ENCODE results near the gene ALG3. TPM values are rescaled to one million over a fixed set of nuclear protein-coding genes. Genes with fewer than 3 reads are reported as not detected.
A peak's percentile ranks its signal among the peaks of the same experiment; 100 is the strongest.
"Not testable (repeated sequence)": the region's sequence is repeated elsewhere in the genome, so short reads cannot be mapped to it uniquely, and the experiment has no call there.

ALG3 gene
- total RNA-seq, 2 donors from 2014 or later: 33.4 to 49.9 TPM

- Mint-ChIP-seq H3K27me3 (peaks cover 32% of the 10 kb centered on the region), H3K9me3 (no peaks in the 10 kb centered on the region), H3K4me3 (no peak overlapping the region), H3K27ac (no peak overlapping the region), H3K4me1 (peaks cover 6% of the 10 kb centered on the region), H3K36me3 (ENCODE audit: low read depth) (no peaks in the 10 kb centered on the region)
- ATAC-seq (replicated peaks): no peak
Measured at GRCh38 chr3:184272269-184272668, 23.5 kb upstream of the ALG3 start.

DNA sequence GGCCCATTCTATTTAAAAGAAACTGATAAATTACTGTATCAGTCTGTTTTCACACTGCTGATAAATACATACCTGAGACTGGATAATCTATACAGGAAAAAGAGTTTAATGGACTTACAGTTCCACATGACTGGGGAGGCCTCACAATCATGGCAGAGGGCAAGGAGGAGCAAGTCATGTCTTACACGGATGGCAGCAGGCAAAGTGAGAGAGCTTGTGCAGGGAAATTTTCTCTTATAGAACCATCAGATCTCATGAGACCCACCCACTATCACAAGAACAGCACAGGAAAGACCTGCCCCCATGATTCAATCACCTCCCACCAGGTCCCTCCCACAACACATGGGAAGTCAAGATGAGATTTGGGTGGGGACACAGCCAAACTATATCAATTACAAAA is 18.5 kb upstream of the ALG3 start:
- ATAC-seq (replicated peaks); H3K4me3 Mint-ChIP-seq; H3K27ac Mint-ChIP-seq; H3K4me1 Mint-ChIP-seq; H3K9me3 Mint-ChIP-seq; H3K36me3 Mint-ChIP-seq (ENCODE audit: low read depth): not testable (repeated sequence)
- peaks cover 16% of the 10 kb centered on the region for H3K27me3 Mint-ChIP-seq

DNA sequence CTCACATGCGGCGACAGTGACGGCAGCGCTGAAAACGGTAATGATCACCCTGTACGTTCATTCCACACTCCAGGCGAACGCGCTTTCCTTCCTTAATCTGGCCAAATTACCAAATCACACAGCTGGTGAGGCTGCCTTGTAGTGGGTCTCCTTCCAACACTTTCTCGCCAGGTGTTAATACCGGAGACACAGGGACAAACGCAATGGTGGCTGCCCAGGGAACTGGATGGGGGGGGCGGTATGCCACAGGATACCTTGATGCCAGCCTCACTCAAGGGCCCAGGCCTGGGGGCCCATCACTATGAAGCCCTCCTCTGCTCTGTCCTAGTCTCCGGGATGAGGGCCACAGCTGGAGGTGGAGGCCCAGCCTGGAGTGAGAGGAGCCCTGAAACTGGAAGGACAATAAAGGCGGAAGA is 14.0 kb upstream of the ALG3 start:
- H3K36me3 Mint-ChIP-seq (ENCODE audit: low read depth): peaks cover 18% of the 10 kb centered on the region
- peak overlapping the region; percentile 98 for H3K4me3 Mint-ChIP-seq
- H3K9me3 Mint-ChIP-seq: no peaks in the 10 kb centered on the region
- no peak for ATAC-seq (replicated peaks)
- peaks cover 14% of the 10 kb centered on the region for H3K4me1 Mint-ChIP-seq
- peak overlapping the region; percentile 85 for H3K27ac Mint-ChIP-seq
- peaks cover 21% of the 10 kb centered on the region for H3K27me3 Mint-ChIP-seq

DNA sequence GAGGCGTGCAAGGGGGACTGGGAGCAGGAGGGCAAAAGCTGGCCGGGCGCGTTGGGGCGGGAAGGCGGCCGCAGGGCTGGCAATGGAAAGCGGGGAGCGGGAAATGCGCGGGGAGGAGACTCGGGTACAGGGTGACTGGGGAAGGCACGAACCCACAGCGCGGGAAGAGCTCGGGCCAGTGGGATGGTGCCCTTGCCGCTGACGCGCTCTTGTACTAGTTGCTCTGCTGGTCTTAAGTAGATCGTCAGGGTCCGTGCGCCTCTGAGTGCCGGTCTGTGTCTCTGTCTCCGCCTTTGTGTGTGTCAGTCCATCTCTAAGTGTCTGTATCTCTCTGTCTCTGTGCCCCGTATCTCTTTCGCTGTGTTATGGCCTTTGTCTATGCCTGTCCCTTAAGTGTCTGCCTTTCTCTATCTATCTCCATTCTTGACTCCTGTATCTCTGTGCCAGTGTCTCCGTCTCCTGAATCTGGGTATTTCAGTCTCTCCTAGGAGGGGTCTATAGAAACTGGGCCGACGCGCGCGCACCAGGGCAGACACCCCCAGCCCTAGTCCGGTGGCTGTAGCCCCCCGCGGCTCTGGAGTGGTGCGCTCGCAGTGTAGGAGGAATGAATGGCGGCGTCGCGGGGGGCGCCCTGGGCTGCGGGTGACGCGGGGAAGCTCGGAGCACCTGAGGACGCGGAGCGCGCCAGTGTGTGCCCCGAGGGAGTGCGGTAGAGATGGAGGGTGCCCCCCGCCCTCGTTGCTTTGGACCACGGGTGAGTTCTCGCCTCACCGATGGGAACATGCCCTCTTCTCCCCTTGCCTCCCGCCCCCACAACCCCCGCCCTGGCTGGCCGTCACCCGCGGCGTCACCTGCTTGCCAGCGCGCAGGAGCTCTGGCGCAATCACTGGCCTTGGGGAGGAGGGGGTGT is 13.3 kb upstream of the ALG3 start:
- Mint-ChIP-seq H3K9me3 (no peaks in the 10 kb centered on the region), H3K27ac (peak overlapping the region; percentile 85), H3K36me3 (ENCODE audit: low read depth) (peaks cover 18% of the 10 kb centered on the region), H3K4me3 (peak overlapping the region; percentile 98), H3K4me1 (peaks cover 14% of the 10 kb centered on the region), H3K27me3 (peaks cover 15% of the 10 kb centered on the region)
- ATAC-seq (replicated peaks): peak; percentile 57

- peaks cover 18% of the 10 kb centered on the region for H3K36me3 Mint-ChIP-seq (ENCODE audit: low read depth)
- H3K4me1 Mint-ChIP-seq: peaks cover 14% of the 10 kb centered on the region
- H3K4me3 Mint-ChIP-seq: peak within 1 kb of the TSS; percentile 98
- no peaks in the 10 kb centered on the region for H3K9me3 Mint-ChIP-seq
- H3K27ac Mint-ChIP-seq: peak within 1 kb of the TSS; percentile 85
- peaks cover 13% of the 10 kb centered on the region for H3K27me3 Mint-ChIP-seq
- ATAC-seq (replicated peaks): peak; percentile 74
Measured at GRCh38 chr3:184261270-184261853, 12.6 kb upstream of the ALG3 start, which contains the start of gene CAMK2N2. TSS of gene CAMK2N2 (minus strand) at chr3:184261553. CDS start at chr3:184261285, 268 bp downstream.

DNA sequence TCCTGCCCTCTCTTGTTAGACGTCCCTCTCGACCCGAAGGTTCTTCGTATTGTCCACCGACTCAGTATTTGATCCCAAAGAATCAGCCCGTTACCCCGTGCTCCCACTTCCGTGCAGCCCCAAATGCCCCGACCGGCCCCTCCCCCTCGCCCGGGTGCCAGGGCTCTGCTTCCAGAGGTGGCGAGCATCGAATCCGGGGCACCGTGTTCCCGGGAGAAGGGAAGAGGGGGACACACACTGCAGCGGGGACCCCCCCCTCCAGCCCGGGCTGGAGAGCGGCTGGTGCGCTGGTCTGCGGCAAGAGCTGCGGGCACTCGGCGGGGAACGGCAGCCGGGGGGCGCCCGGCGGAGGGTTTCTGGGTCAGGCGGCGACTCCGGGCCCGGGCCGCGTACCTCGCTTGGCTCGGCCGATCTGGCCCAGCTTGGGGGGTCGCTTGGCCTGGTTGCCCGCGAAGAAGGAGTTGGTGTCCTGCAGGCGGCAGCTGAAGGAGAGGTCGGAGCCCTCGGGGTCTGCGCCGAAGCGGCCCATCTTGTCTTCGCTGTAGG is 12.0 kb upstream of the ALG3 start:
- H3K27me3 Mint-ChIP-seq: peaks cover 13% of the 10 kb centered on the region
- H3K36me3 Mint-ChIP-seq (ENCODE audit: low read depth): peaks cover 21% of the 10 kb centered on the region
- peak overlapping the region; percentile 98 for H3K4me3 Mint-ChIP-seq
- H3K4me1 Mint-ChIP-seq: peaks cover 15% of the 10 kb centered on the region
- peak overlapping the region; percentile 42 for H3K27ac Mint-ChIP-seq
- H3K9me3 Mint-ChIP-seq: no peaks in the 10 kb centered on the region
- no peak for ATAC-seq (replicated peaks)

DNA sequence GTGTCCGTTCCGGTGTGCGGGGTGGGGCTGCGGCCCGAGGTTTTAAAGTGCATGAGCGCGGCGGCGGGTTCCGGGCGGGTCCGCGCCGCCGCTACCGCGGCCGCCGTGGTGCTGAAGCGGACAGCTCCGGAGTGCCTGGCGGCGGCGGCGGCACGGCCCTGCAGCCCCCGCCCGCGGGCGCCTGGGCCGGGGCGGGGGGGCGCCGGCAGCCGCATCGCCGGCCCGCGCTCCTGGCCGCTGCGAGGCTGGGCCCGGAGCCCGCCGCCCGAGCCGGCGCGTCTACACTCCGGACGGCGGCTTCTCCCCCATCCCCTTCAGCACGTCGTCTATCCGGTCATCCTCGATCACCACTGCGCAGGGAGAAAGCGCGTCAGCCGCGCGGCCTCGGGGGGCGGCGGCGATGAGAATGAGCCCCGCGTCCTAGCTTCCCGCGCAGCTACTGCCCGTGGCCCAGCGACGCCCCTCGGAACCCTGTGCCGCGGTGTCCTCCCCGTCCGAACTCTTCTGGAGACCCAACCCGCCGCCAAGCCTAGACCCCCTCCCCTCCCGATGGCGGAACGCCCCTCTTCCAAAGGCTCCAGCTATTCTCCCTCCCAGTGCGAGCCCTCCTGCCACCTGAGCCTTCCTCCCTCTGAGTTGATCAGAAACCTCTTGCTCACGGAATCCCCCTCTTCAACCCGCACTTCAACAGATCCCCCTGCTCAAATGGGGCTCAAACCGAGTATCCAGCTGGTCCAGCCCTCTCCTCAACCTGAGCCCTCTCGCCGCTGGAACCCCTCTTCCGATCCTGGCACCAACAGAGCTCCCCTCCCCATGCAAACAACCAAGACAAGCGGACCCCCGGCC is 11.3 kb upstream of the ALG3 start:
- H3K4me1 Mint-ChIP-seq: peaks cover 20% of the 10 kb centered on the region
- ATAC-seq (replicated peaks): no peak
- H3K27me3 Mint-ChIP-seq: peaks cover 13% of the 10 kb centered on the region
- H3K4me3 Mint-ChIP-seq: peak overlapping the region; percentile 98
- H3K9me3 Mint-ChIP-seq: no peaks in the 10 kb centered on the region
- H3K36me3 Mint-ChIP-seq (ENCODE audit: low read depth): peaks cover 25% of the 10 kb centered on the region
- H3K27ac Mint-ChIP-seq: peak overlapping the region; percentile 42

DNA sequence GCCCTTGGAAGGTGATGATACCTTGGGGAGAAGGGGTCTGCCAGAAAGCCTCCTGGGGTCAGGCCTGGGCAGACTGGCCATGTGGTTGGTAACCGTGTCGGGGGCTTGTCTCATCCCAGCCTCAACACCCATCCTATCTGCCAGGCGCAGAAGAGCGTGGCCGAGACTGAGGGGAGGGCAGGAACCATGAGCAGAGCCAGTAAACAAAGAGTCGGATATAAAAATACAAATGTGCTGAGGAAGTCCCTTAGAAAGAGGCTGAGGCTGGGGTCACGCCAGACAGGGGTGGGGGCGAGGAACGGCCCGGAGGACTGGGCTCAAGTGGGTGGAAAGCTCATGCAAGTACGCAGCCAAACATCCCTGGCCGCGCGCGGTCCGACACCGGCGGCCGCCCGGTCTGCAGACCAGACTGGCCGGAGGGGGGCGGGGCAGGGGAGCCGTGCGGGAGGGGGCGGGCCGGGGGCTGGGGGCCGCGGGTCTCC is 10.7 kb upstream of the ALG3 start:
- no peak for ATAC-seq (replicated peaks)
- peaks cover 20% of the 10 kb centered on the region for H3K4me1 Mint-ChIP-seq
- peaks cover 13% of the 10 kb centered on the region for H3K27me3 Mint-ChIP-seq
- peaks cover 25% of the 10 kb centered on the region for H3K36me3 Mint-ChIP-seq (ENCODE audit: low read depth)
- H3K27ac Mint-ChIP-seq: no peak overlapping the region
- peak overlapping the region; percentile 54 for H3K4me3 Mint-ChIP-seq
- no peaks in the 10 kb centered on the region for H3K9me3 Mint-ChIP-seq

- Mint-ChIP-seq H3K27me3 (peaks cover 13% of the 10 kb centered on the region), H3K27ac (no peak overlapping the region), H3K4me1 (peaks cover 20% of the 10 kb centered on the region), H3K9me3 (no peaks in the 10 kb centered on the region), H3K36me3 (ENCODE audit: low read depth) (peaks cover 25% of the 10 kb centered on the region), H3K4me3 (peak overlapping the region; percentile 54)
- ATAC-seq (replicated peaks): no peak
Measured at GRCh38 chr3:184258926-184259325, 10.2 kb upstream of the ALG3 start.

- no peak overlapping the region for H3K4me3 Mint-ChIP-seq
- H3K27me3 Mint-ChIP-seq: peaks cover 10% of the 10 kb centered on the region
- no peak for ATAC-seq (replicated peaks)
- H3K4me1 Mint-ChIP-seq: peaks cover 19% of the 10 kb centered on the region
- peaks cover 24% of the 10 kb centered on the region for H3K36me3 Mint-ChIP-seq (ENCODE audit: low read depth)
- no peaks in the 10 kb centered on the region for H3K9me3 Mint-ChIP-seq
- no peak overlapping the region for H3K27ac Mint-ChIP-seq
Measured at GRCh38 chr3:184257083-184257915, 8.5 kb upstream of the ALG3 start.

- Mint-ChIP-seq H3K27me3 (peaks cover 4% of the 10 kb centered on the region), H3K9me3 (no peaks in the 10 kb centered on the region), H3K4me3 (peak overlapping the region; percentile 61), H3K4me1 (peaks cover 10% of the 10 kb centered on the region), H3K27ac (peak overlapping the region; percentile 89), H3K36me3 (ENCODE audit: low read depth) (peaks cover 17% of the 10 kb centered on the region)
- peak; percentile 95 for ATAC-seq (replicated peaks)
Measured at GRCh38 chr3:184255291-184256039, 6.7 kb upstream of the ALG3 start.

- peak; percentile 81 for ATAC-seq (replicated peaks)
- H3K36me3 Mint-ChIP-seq (ENCODE audit: low read depth): peaks cover 14% of the 10 kb centered on the region
- H3K4me1 Mint-ChIP-seq: peaks cover 4% of the 10 kb centered on the region
- H3K9me3 Mint-ChIP-seq: no peaks in the 10 kb centered on the region
- H3K27me3 Mint-ChIP-seq: no peaks in the 10 kb centered on the region
- peak overlapping the region; percentile 99 for H3K27ac Mint-ChIP-seq
- H3K4me3 Mint-ChIP-seq: peak overlapping the region; percentile 100
Measured at GRCh38 chr3:184250167-184250828, 1.5 kb upstream of the ALG3 start.
